Gastrocnemius medialis (tissue), 4 donors: ENCODE results near the gene NFS1. TPM values are rescaled to one million over a fixed set of nuclear protein-coding genes. Genes with fewer than 3 reads are reported as not detected.

Source experiments
- ATAC-seq, 2 donors: fragments of 150-250 bp; one replicate each; pipeline ENCODE4 v1.9.1; 2016
- DNase-seq, 2 donors: peaks; one replicate each; pipeline ENCODE4 v3.0.0-alpha.2; 2019
- H3K27ac ChIP-seq, 4 donors: fragments of 200-600 bp; sonication (generic); 1 replicate in 1 of 4; 2 replicates in 3 of 4; pipeline ENCODE4 v1.5.1; 2016 to 2018; ENCODE audit warnings: mild to moderate bottlenecking in 2 of 4, moderate library complexity in 1 of 4
- H3K27me3 ChIP-seq, 3 donors: fragments of 200-600 bp; sonication (generic) in 2 of 3; 1 replicate in 1 of 3; 2 replicates in 2 of 3; pipeline versions ENCODE4 v1.5.1 to v1.6.0; 2016 to 2019; ENCODE audit warnings: mild to moderate bottlenecking in 1 of 3, moderate library complexity in 1 of 3
- H3K36me3 ChIP-seq, 2 donors: fragments of 200-600 bp; sonication (generic) in 1 of 2; one replicate each; pipeline ENCODE4 v1.5.1; 2017 to 2018
- H3K4me1 ChIP-seq, 2 donors: fragments of 200-600 bp; sonication (generic) in 1 of 2; one replicate each; pipeline ENCODE4 v1.5.1; 2016 to 2017; ENCODE audit warnings: mild to moderate bottlenecking in 2 of 2
- H3K4me3 ChIP-seq, 4 donors: fragments of 200-600 bp; sonication (generic) in 3 of 4; 1 replicate in 1 of 4; 2 replicates in 3 of 4; pipeline ENCODE4 v1.5.1; 2016 to 2019; ENCODE audit warnings: mild to moderate bottlenecking in 2 of 4
- H3K9me3 ChIP-seq, 3 donors: fragments of 200-600 bp; sonication (generic) in 2 of 3; 1 replicate in 1 of 3; 2 replicates in 2 of 3; pipeline ENCODE4 v1.5.1; 2016 to 2019
- CTCF ChIP-seq, 5 experiments: fragments of 450-650 bp in 3 of 5; fragments of 200-600 bp in 2 of 5; sonication (generic) in 2 of 5; IDR thresholded peaks in 4 of 5; conservative IDR thresholded peaks in 1 of 5; 1 replicate in 4 of 5; 2 replicates in 1 of 5; pipeline ENCODE4 v1.5.1; 2016 to 2019; ENCODE audit warnings: antibody characterized with exemption in 5 of 5, mild to moderate bottlenecking in 3 of 5, moderate library complexity in 3 of 5
- POLR2A ChIP-seq, 2 donors: fragments of 450-650 bp; IDR thresholded peaks; one replicate each; pipeline ENCODE4 v1.6.1; 2017; ENCODE audit warnings: antibody characterized with exemption in 2 of 2, mild to moderate bottlenecking in 2 of 2, moderate library complexity in 2 of 2
- in situ Hi-C, 4 donors: fragments of 200-750 bp; cut with MboI; loops; one replicate each; pipeline versions ENCODE4 v1.15.0 to v1.8.0; 2017; ENCODE audit warnings: low sequenced_read_pairs in 4 of 4
- intact Hi-C: fragments of 100-400 bp; cut with DNase I; formaldehyde crosslinking; loops from one replicate; pipeline ENCODE4 v1.15.1; 2023; ENCODE audit warnings: low total_unique reads
- total RNA-seq, 4 donors: library from RNA; depleted of rRNA; stranded (reverse); fragments of >200 nt; gene quantifications; one replicate each; pipeline versions ENCODE4 v1.1.0 to v1.2.3, GENCODE V29; 2016

NFS1 gene
- total RNA-seq, 4 donors from 2014 or later = 31.5 to 85.8 (median 37.2) TPM

GRCh38 chr20:35711588-35712209 lies 12.5 kb upstream of the NFS1 start:
- ATAC-seq (no peak), DNase-seq (no peak)
- Histone ChIP-seq H3K27ac (peak overlapping the region; percentile 8 to 72 (median 54)), H3K27me3 (no peaks in the 10 kb centered on the region), H3K4me1 (peaks cover 29 to 41% of the 10 kb centered on the region in 2 donors), H3K36me3 (peaks cover 3 to 95% of the 10 kb centered on the region in 2 donors), H3K9me3 (no peaks in the 10 kb centered on the region), H3K4me3 (no peak overlapping the region)
- in situ Hi-C loops = loop anchor here in 1 of 4 donors (25.0 kb wide), 1 partner anchor 176 kb away; no protein-coding TSS in a partner anchor
- intact Hi-C loops = no loop called here
- TF ChIP-seq CTCF (IDR thresholded peaks at IDR 0.05 in 4 of 5, conservative IDR thresholded peaks at IDR 0.05 in 1 of 5) (no peak), POLR2A (IDR thresholded peaks at IDR 0.05) (no peak)

- in situ Hi-C loops = loop anchor here in 1 of 4 donors (25.0 kb wide), 1 partner anchor 176 kb away; no protein-coding TSS in a partner anchor
Observed at GRCh38 chr20:35710884-35711587, 11.9 kb upstream of the NFS1 start.

GRCh38 chr20:35710039-35710438 lies 10.9 kb upstream of the NFS1 start:
- H3K9me3 ChIP-seq = no peaks in the 10 kb centered on the region
- intact Hi-C loops = no loop called here
- H3K4me1 ChIP-seq = peaks cover 21 to 33% of the 10 kb centered on the region in 2 donors
- in situ Hi-C loops = loop anchor here in 1 of 4 donors (25.0 kb wide), 1 partner anchor 177 kb away; no protein-coding TSS in a partner anchor
- no peaks in the 10 kb centered on the region for H3K27me3 ChIP-seq
- ATAC-seq (no peak), DNase-seq (no peak)
- H3K36me3 ChIP-seq = peaks cover 3 to 95% of the 10 kb centered on the region in 2 donors
- H3K27ac ChIP-seq = peak overlapping the region in 3 of 4 donors; percentile 2 to 8 (median 5)
- H3K4me3 ChIP-seq = no peak overlapping the region
- TF ChIP-seq POLR2A (IDR thresholded peaks at IDR 0.05) (no peak), CTCF (IDR thresholded peaks at IDR 0.05 in 4 of 5, conservative IDR thresholded peaks at IDR 0.05 in 1 of 5) (no peak)

More at GRCh38 chr20:35710884-35711587, 11.9 kb upstream of the NFS1 start:
- Histone ChIP-seq H3K4me1 (peaks cover 27 to 40% of the 10 kb centered on the region in 2 donors), H3K27ac (peak overlapping the region; percentile 8 to 72 (median 54)), H3K9me3 (no peaks in the 10 kb centered on the region), H3K36me3 (peaks cover 3 to 95% of the 10 kb centered on the region in 2 donors), H3K27me3 (no peaks in the 10 kb centered on the region), H3K4me3 (no peak overlapping the region)
- DNase-seq = no peak
- no peak for ATAC-seq
- TF ChIP-seq POLR2A (IDR thresholded peaks at IDR 0.05) (no peak), CTCF (IDR thresholded peaks at IDR 0.05 in 4 of 5, conservative IDR thresholded peaks at IDR 0.05 in 1 of 5) (no peak)
- intact Hi-C loops = no loop called here

- in situ Hi-C loops = loop anchor here in 1 of 4 donors (25.0 kb wide), 1 partner anchor 178 kb away; no protein-coding TSS in a partner anchor
- H3K9me3 ChIP-seq = no peaks in the 10 kb centered on the region
- intact Hi-C loops = no loop called here
- DNase-seq (no peak), ATAC-seq (no peak)
- H3K27me3 ChIP-seq = no peaks in the 10 kb centered on the region
- H3K4me1 ChIP-seq = peaks cover 21 to 40% of the 10 kb centered on the region in 2 donors
- H3K27ac ChIP-seq = peak overlapping the region in 1 of 4 donors; percentile 4
- H3K36me3 ChIP-seq = peaks cover 3 to 95% of the 10 kb centered on the region in 2 donors
- H3K4me3 ChIP-seq = no peak overlapping the region
- TF ChIP-seq POLR2A (IDR thresholded peaks at IDR 0.05) (no peak), CTCF (IDR thresholded peaks at IDR 0.05 in 4 of 5, conservative IDR thresholded peaks at IDR 0.05 in 1 of 5) (no peak)
Observed at GRCh38 chr20:35709259-35709658, 10.1 kb upstream of the NFS1 start.
